Effector memory CD8-positive, alpha-beta T cell (primary cell): ENCODE results near the gene TMEM18.

Experiments used
- ATAC-seq: fragments of 150-1000 bp; cut with Tn5 transposase; replicated peaks from 2 replicates; pipeline ENCODE4 v1.10.0; 2021; ENCODE audit warnings: mild to moderate bottlenecking, moderate library complexity
- DNase-seq, 3 experiments: peaks; one replicate each; pipeline ENCODE4 v3.0.0; 2021
- H3K27ac Mint-ChIP-seq, 2 donors: one replicate each; pipeline ENCODE4 v1.8.0; 2022; ENCODE audit warnings: mild to moderate bottlenecking in 2 of 2, mixed read lengths in 2 of 2, moderate library complexity in 2 of 2
- H3K27me3 Mint-ChIP-seq, 2 donors: one replicate each; pipeline ENCODE4 v1.8.0; 2022; ENCODE audit warnings: mixed read lengths in 2 of 2
- H3K36me3 Mint-ChIP-seq: one replicate; pipeline ENCODE4 v1.8.0; 2022; ENCODE audit warnings: mild to moderate bottlenecking, moderate library complexity, mixed read lengths; ENCODE audit not compliant: insufficient read depth
- H3K4me1 Mint-ChIP-seq, 2 donors: one replicate each; pipeline ENCODE4 v1.8.0; 2022; ENCODE audit warnings: low read depth in 2 of 2, mixed read lengths in 2 of 2
- H3K4me3 Mint-ChIP-seq, 2 donors: one replicate each; pipeline ENCODE4 v1.8.0; 2022; ENCODE audit warnings: mild to moderate bottlenecking in 2 of 2, mixed read lengths in 2 of 2, moderate library complexity in 2 of 2
- H3K9me3 Mint-ChIP-seq, 2 donors: one replicate each; pipeline ENCODE4 v1.8.0; 2022; ENCODE audit warnings: mixed read lengths in 2 of 2

Gene TMEM18

GRCh38 chr2:651951-652373 lies 25.2 kb downstream of the TMEM18 start:
- Mint-ChIP-seq H3K9me3 (no peaks in the 10 kb centered on the region), H3K4me3 (no peak overlapping the region), H3K27me3 (peaks cover 7 to 15% of the 10 kb centered on the region in 2 donors), H3K27ac (no peak overlapping the region), H3K36me3 (peaks cover 3% of the 10 kb centered on the region), H3K4me1 (peaks cover 13 to 29% of the 10 kb centered on the region in 2 donors)
- DNase-seq (no peak), ATAC-seq (no peak)

- H3K4me3 Mint-ChIP-seq: no peak overlapping the region
- peaks cover 7 to 22% of the 10 kb centered on the region in 2 donors for H3K4me1 Mint-ChIP-seq
- peaks cover 15 to 24% of the 10 kb centered on the region in 2 donors for H3K27me3 Mint-ChIP-seq
- no peak overlapping the region for H3K27ac Mint-ChIP-seq
- peaks cover 3% of the 10 kb centered on the region for H3K36me3 Mint-ChIP-seq
- DNase-seq: no peak
- no peak for ATAC-seq
- no peaks in the 10 kb centered on the region for H3K9me3 Mint-ChIP-seq
Measured at GRCh38 chr2:650343-651310, 26.6 kb downstream of the TMEM18 start.

GRCh38 chr2:649426-650342 lies 27.5 kb downstream of the TMEM18 start:
- DNase-seq: no peak
- no peaks in the 10 kb centered on the region for H3K9me3 Mint-ChIP-seq
- ATAC-seq: no peak
- H3K4me1 Mint-ChIP-seq: peaks cover 5 to 15% of the 10 kb centered on the region in 2 donors
- no peak overlapping the region for H3K4me3 Mint-ChIP-seq
- H3K36me3 Mint-ChIP-seq: no peaks in the 10 kb centered on the region
- no peak overlapping the region for H3K27ac Mint-ChIP-seq
- H3K27me3 Mint-ChIP-seq: peaks cover 15 to 30% of the 10 kb centered on the region in 2 donors

- no peak for ATAC-seq
- peaks cover 24 to 31% of the 10 kb centered on the region in 2 donors for H3K27me3 Mint-ChIP-seq
- H3K9me3 Mint-ChIP-seq: no peaks in the 10 kb centered on the region
- peaks cover 5 to 7% of the 10 kb centered on the region in 2 donors for H3K4me1 Mint-ChIP-seq
- H3K36me3 Mint-ChIP-seq: no peaks in the 10 kb centered on the region
- H3K4me3 Mint-ChIP-seq: no peak overlapping the region
- no peak overlapping the region for H3K27ac Mint-ChIP-seq
- DNase-seq: no peak
Measured at GRCh38 chr2:648476-649424, 28.5 kb downstream of the TMEM18 start.

DNA sequence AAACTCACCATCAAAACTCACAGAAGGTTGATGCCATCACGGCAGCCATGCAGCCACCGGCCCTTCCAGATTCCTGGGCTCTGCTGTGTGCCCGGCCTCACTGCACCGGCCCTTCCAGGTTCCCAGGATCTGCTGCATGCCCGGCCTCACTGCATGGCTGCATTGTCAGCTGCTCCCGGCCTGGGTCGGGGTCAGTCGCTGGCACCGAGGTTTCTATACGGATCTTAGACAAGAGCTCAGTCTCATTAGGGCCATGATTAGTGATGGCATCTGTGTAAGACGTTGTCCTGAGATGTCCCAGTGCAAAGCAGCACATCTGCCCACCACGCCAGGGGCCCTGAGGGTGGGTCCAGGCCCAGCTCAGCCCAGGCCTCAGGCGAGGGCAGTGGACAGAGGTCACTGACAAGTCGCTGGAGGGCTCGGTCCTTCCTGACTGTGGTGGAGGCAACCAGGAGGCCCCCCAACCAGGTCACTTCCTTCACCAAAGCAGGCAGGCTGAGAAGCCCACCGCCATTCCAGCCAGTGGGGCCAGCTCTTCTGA lies 29.4 kb downstream of the TMEM18 start:
- DNase-seq (no peak), ATAC-seq (no peak)
- Mint-ChIP-seq H3K9me3 (no peaks in the 10 kb centered on the region), H3K36me3 (no peaks in the 10 kb centered on the region), H3K4me1 (peaks cover 2% of the 10 kb centered on the region in 2 donors), H3K27ac (no peak overlapping the region), H3K4me3 (no peak overlapping the region), H3K27me3 (peaks cover 31 to 32% of the 10 kb centered on the region in 2 donors)

DNA sequence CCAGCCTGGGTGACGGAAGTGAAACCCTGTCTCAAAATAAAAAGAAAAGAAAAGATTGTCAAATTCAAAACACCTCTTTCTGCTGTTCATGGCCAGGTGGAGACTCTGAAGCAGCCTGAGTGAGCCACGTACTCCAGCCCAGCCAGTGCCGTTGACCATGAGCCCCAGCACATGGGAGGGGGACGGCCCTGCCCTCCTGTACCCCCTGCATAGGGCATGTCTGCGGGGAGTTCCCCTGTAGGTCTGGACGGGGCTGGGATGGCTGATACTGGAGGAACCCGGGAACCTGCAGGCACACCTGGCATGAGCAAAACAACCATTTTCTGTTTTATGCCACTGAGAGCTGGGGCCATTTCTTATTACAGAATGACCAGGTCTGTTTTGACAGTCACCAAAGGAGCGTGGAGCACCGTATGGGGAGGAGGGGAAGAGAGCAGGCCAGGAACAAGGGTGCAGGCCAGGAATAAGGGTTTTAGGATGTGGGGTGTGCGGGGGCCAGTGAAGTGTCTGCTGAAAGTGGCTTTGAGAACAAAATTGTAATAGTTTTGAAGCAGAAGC lies 30.1 kb downstream of the TMEM18 start:
- ATAC-seq (no peak), DNase-seq (no peak)
- H3K36me3 Mint-ChIP-seq: no peaks in the 10 kb centered on the region
- peaks cover 31 to 32% of the 10 kb centered on the region in 2 donors for H3K27me3 Mint-ChIP-seq
- no peak overlapping the region for H3K27ac Mint-ChIP-seq
- no peaks in the 10 kb centered on the region for H3K9me3 Mint-ChIP-seq
- H3K4me1 Mint-ChIP-seq: no peaks in the 10 kb centered on the region
- H3K4me3 Mint-ChIP-seq: no peak overlapping the region

GRCh38 chr2:644871-645270 lies 32.3 kb downstream of the TMEM18 start:
- no peaks in the 10 kb centered on the region for H3K9me3 Mint-ChIP-seq
- no peak overlapping the region for H3K27ac Mint-ChIP-seq
- H3K27me3 Mint-ChIP-seq: peaks cover 31 to 32% of the 10 kb centered on the region in 2 donors
- ATAC-seq (no peak), DNase-seq (no peak)
- H3K4me3 Mint-ChIP-seq: no peak overlapping the region
- H3K36me3 Mint-ChIP-seq: no peaks in the 10 kb centered on the region
- H3K4me1 Mint-ChIP-seq: no peaks in the 10 kb centered on the region

DNA sequence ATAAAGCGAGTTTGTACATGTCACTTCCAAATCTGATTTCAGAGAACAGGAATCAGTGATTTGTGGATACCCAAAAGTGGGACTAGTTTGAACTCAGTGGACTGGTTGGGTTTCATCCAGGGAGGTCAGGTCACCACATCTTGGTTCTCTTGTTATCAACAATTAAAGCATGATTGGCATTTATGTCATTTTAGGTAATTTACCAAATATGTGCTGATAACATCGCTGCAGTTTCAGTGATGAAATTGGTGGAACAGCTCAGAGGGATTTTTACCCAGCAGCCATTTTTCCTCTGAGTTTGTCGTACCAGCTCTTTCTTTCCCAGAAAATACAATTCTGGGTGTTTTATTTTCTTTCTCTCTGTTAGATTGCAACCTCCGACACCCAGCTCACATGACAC lies 33.4 kb downstream of the TMEM18 start:
- no peaks in the 10 kb centered on the region for H3K9me3 Mint-ChIP-seq
- H3K27ac Mint-ChIP-seq: no peak overlapping the region
- no peak for ATAC-seq
- H3K27me3 Mint-ChIP-seq: peaks cover 25 to 26% of the 10 kb centered on the region in 2 donors
- H3K4me3 Mint-ChIP-seq: no peak overlapping the region
- DNase-seq: no peak
- no peaks in the 10 kb centered on the region for H3K36me3 Mint-ChIP-seq
- no peaks in the 10 kb centered on the region for H3K4me1 Mint-ChIP-seq

- DNase-seq (no peak), ATAC-seq (no peak)
- no peak overlapping the region for H3K27ac Mint-ChIP-seq
- peaks cover 25 to 26% of the 10 kb centered on the region in 2 donors for H3K27me3 Mint-ChIP-seq
- H3K36me3 Mint-ChIP-seq: no peaks in the 10 kb centered on the region
- H3K9me3 Mint-ChIP-seq: no peaks in the 10 kb centered on the region
- H3K4me1 Mint-ChIP-seq: no peaks in the 10 kb centered on the region
- H3K4me3 Mint-ChIP-seq: no peak overlapping the region
Measured at GRCh38 chr2:643334-643733, 33.9 kb downstream of the TMEM18 start.

DNA sequence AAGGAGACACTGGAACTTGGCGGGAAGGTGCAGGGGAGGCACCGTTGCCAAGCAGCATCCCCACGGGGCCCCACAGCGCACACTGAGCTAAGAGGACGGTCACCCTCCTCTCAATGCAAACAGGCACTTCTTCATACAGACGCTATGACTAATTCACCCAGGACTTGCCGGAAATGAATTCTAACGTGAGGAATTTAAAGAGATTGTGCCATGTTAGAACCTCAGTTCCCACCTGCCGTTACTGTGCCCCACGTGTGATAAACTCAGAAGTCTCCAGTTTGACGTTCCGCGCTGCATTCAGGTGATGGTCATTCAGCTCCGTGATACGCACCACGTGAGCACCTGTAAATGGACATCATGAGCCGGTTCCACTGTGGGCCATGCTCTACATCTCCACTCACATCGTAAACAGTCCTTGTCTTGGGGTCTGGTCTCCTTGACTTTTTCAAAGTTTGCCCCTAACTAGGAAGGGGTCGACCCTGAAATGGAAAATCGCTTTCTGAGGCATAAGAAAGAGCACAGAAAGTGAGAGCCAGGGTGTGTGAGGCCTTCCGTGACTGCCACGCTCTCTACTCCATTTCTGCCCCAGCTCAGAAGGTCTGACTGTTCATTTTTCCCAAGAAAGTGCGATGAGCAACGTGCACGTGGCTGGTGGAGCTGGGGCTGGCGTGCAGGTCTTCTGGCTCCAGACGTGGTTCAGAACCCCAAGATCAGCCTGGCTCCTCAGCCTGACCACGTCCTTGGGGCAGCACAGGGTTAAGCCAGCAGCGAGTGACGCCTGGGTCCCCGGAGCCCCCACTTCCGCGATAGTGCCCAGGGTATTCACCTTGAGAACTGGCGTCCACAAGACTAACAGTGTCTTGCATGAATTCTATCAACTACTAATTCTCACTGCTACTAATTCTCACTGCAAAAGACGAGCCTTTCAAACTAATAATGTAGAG lies 35.1 kb downstream of the TMEM18 start:
- DNase-seq: no peak
- H3K36me3 Mint-ChIP-seq: no peaks in the 10 kb centered on the region

DNA sequence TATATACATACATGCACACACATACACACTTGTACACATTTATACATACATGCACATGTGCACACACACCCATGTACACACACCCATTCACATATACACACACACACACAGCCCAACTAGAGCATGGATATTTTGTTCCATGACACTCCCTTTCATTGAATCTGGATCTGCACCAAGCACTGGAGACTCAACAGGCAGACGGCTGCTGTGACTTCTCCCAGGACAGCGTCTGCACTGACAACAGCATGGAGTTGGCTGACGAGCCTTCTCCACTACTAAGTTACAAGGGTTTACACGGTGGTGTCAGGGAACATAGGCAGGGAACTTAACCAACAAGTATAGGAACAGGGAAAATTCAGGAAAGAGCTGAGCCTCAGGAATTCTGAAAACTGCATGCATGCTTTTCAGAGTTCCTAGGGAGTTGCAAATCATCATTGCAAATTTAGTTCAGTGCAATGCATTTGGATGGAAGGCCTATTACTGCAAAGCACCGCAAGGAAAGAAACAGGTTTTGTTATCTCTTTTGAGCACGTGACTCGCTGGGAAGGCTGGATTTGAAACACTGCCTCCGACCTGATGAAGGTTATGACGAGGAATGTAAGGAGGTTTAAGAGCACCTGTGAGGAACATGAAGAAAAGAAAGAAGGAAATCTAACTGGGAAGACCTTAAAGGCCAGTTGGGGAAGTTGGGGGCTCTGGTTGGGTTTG lies 35.9 kb downstream of the TMEM18 start:
- H3K4me3 Mint-ChIP-seq: no peak overlapping the region
- H3K36me3 Mint-ChIP-seq: no peaks in the 10 kb centered on the region
- no peak overlapping the region for H3K27ac Mint-ChIP-seq
- no peaks in the 10 kb centered on the region for H3K9me3 Mint-ChIP-seq
- ATAC-seq: no peak
- peaks cover 4 to 5% of the 10 kb centered on the region in 2 donors for H3K4me1 Mint-ChIP-seq
- DNase-seq: no peak
- peaks cover 19 to 20% of the 10 kb centered on the region in 2 donors for H3K27me3 Mint-ChIP-seq

More for the DNA sequence above, 35.1 kb downstream of the TMEM18 start:
- H3K4me1 Mint-ChIP-seq: no peaks in the 10 kb centered on the region
- no peak overlapping the region for H3K27ac Mint-ChIP-seq
- no peak for ATAC-seq
- peaks cover 22 to 25% of the 10 kb centered on the region in 2 donors for H3K27me3 Mint-ChIP-seq
- no peak overlapping the region for H3K4me3 Mint-ChIP-seq
- no peaks in the 10 kb centered on the region for H3K9me3 Mint-ChIP-seq
